Hematopoietic multipotent progenitor cell treated with erythropoietin and hydrocortisone succinate and interleukin-3 and kit ligand, for 6 days (in vitro differentiated cells): ENCODE data around the gene TNS2.
"Not testable (repeated sequence)": the region's sequence is repeated elsewhere in the genome, so short reads cannot be mapped to it uniquely, and the experiment has no call there.

Experiments
- DNase-seq: peaks from one replicate; pipeline ENCODE4 v3.0.0-alpha.2; 2015

The TNS2 gene

DNA sequence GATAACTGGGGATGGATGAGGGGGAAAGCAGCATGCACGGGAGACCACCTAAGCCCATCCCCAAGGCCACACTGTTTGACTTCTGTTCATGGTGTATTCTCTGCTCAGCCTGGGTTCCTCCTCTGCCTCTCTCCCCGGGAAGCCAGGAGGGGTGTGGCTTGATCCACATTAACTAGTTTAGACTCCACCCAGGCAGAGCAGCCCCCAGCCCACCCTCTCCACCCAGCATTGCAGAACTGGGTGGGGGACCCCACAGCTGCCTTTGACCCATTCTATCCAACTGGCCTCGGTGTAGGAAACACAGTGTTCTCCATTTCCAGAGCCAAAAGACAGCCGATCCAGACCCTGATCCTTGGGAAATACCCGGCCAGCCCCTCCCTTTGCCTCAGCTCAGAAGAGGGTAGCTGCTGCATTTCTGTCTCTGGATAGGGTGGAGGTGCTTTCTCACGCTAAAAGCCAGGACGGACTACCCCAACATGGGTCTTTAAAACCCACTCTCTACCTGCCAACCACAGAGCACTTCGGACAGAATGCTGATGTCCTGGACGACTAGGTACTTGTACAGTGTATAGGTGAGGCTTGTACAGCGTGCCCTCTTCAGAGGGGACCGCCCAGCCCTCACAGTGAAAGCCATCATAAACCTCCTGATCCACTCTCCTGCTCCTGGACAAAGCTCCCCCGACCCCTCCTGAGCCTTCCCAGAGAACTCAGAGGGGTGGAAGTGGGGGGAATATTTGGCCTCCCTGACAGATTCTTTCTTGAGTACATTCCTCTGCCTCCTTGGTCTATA lies 20.0 kb downstream of the TNS2 start:
- DNase-seq: no peak

DNA sequence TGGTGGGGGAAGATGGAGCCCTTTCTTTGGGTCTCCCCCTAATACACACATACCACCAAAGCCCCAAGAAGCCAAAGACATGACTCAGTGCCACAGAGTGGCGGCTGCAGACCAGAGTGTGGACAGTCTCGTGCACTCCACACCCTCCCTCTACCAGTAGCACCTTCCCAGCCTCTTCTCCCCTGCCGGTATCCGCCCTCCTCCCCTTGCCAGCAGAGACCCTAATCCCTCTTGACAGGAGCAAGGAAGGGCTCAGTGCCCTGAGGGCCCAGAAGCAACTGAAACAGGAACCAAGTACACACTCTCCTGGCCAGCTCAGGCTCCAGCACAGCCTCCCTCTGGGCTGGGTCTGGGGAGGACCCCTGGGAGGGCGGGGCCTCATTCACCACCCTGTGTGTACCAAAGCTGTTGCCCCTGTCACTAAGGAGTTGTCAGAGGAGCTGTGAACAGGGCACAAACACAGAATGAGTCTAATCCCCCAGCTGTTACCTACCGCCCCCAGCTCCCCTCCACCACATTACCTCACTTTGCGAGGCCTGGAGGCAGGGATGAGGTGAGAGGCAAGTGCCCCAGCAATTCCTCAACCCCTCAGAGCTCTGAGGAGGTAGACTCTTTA lies 21.1 kb downstream of the TNS2 start:
- no peak for DNase-seq

DNA sequence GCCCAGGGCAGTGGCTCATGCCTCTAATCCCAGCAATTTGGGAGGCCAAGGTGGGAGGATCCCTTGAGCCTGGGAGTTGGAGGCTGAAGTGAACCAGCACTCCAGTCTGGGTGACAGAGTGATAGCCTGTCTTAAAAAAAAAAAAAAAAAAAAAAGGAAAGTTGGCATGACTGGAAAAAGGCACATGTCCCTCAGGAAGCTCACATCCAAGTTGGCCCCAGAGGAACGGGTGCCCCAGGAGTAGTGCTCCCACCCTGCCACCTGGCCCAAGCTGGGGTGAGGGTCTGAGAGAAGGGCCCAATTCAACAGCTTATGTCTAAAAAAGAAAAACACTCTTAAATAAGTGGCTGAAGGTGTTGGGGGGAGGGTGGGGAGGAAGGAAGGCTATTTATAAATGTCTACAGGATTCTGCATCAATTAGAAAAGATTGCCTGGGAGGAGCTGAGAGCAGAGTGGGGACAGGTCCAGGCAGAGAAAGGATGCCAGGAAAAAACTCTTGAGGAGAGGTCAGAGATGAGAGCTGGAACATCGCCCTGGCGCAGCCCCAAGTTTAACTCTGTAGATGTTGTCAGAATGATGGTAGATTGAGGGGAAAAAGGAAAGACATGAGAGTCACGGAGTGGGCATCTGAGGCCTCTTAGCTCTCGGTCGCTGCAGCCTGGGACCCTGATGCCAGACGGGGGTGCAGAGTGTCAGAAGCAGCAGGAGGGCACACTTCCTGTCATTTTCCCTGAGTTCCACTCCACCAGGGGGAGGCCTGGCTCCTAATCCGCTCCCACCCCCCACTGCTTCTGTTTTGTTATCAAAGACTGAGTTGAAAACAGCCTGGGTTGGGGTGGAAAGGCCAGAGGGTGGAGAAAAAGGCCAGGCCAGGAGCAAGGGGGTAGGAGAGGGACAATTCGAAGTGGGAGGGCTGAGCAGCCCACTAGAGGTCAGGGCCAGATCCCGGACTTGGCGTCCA lies 22.0 kb downstream of the TNS2 start:
- no peak for DNase-seq

DNA sequence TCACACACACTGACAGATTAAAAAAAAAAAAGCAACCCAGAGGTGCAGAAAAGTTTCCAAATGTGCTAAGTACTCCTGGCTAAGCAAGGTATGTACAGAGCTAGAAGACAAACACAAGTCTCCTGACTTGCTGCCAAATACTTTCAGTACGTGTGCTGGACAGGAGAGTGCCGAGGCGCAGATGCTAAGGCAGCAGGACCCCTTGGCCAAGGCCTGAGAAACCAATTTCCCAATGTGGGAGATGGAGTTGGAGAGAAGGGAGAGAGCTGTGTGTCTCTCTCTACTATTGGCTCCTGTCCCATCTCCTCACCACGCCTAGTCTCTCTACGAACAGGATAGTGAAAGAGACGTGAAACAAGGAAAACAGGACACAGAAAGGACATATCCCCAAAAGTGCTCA lies 24.0 kb downstream of the TNS2 start:
- no peak for DNase-seq

DNA sequence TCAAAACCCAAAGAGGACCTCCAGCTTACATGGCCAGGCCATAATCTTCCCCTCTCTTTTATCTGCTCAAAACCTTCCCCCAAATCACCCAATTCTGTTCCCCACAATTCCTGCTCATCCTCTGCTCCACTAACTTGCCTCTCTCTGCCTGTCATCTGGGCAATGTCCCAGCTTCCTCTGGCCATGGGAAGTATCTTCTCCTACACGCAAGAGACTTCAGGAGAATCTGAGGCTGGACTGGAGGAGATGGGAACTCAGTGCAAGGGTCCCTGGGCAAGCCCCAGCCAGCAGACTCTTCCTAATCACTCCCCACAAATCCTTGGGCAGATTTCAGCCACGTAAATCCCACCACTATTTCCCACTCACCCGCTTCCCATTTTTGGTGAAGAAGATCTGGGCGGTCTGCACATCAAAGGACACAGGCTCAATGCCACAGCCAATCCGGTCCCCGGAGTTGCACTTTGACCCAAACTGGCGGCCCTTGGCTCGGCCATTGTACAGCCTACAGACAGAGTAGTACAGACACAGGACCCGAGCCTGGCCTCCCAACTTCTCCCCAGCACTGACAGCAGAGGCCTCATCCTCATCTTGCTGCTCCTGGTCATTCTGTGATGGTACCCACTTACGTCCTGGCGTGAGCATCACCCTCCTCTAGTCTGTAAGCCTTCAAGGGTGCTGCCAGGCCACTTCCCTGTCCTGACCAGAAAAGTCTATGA lies 24.6 kb downstream of the TNS2 start:
- DNase-seq: no peak

DNA sequence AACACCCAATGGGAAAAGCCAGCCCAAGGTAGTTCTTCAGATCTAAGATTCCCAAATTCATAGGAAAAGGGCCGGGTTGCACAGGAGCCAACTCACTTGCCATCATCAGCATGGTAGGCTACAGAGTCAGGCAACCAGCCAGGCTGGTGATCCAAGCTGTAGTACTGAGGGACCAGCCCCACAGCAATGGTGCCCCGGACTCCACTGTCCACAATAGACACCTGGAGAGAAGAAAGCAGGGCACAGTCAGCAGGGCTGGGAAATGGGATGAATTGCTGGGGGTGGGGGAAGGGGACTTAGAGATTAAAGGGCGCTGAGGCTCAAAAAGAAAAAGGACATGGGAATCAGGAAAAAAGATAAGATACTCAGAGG lies 25.1 kb downstream of the TNS2 start:
- no peak for DNase-seq

DNA sequence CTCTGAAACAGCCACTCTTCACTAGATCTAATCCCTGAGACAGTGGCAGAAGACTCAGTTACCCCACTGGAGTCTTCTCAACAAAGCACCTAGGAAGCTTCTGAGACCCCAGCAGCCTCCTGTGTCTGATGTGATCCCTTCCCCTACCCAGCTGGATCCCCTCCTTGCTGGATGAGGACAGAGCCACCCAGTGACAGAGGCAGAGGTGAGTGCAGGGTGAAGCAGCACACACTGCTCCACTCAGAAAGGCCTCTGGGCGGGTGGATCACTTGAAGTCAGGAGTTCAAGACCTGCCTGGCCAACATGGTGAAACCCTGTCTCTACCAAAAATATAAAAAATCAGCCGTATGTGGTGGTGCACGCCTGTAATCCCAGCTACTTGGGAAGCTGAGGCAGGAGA lies 26.6 kb downstream of the TNS2 start:
- no peak for DNase-seq

DNA sequence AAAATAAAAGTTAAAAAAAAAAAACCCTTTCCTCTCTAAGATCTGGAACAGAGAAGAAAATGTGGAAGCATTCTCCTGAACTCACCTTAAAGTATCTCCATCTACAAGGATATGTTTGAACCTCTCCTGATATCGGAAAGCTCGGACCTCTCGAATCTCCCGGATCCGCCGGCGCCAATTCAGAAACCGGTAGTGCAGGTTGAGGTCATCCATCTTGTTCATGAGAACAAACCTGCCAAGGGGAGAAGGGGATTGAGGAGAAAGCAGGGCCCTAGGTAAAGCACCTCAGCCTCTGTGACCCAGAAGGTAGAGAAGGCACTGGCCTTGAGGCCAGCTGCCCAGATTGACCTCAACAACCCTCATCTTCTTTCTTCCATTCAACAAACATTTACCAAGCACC lies 27.2 kb downstream of the TNS2 start:
- no peak for DNase-seq

DNA sequence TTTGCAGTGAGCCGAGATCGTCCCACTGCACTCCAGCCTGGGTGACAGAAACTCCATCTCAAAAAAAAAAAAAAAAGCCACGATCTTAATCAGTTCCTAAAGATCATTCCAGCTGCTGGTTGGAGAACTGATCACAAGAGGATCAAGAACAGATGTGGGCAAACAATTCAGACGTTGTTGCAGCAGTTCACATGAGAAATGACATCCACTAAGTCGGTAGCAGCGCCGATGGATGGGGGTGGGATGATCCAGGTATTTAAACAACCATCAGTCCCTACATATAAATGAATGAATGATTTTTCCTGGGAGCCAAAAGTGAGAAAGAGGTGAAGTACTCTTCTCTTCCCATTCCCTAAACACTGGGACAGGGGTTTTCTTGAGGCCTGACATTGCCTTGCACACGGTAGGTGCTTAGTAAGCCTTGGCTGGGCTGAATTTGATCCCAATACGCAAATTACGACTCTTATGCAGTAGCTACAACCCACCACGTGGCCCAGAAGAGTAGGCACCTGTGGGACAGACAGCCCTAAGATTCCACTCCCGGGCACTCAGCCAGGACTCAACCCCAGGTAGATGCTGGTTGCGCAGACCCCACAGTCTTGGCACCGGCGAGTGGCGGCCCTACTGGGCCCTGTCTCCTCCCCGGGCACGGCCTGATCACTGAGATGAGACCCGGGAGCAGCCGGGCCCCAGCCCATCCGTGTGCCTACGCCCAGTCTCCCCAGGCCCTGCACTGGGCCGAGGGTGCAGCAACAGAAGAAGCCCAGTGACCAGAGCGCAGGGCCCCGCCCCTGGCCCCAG lies 28.8 kb downstream of the TNS2 start:
- DNase-seq: peak; percentile 61

DNA sequence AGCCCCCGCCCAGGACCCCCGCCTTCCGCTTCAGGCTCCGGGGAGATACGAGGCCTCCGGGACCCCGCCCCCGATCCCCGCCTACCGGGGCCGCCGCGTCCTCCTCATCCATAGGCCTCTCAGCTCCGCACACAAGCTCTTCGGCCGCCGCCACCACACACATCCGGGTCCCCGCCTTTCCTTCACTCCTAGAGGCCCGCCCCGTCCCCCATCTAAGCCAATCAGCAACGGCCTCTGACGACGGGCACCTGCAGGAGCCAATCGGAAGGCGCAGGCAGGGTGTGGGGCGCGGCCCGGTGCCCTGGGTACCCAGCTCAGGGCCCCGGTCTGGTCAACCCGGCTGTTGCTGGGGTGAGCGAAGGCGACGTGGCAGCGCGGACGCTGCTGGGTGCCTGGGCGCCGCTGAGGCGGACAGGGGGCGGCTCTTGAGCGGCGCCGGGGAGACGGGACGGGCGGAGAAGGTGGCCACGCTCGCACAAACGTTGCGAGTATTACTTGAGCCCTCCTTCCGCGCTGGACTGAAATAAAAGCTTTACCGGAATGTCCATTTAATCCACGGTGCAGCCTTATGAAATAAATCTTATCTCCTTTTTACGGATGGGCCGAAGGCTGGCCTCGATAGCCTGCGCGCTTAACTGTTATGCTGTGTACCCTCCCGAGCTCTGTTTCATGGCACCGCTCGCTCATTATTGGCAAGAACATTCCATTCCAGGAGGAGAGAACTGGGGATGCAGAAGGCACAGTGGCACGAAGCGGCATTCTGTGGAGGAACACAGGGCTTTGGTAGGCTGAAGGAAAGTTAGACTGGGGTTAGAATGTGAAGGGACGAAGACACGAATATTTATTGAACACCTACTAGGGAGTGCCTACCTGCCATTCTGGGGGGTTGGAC lies 29.6 kb downstream of the TNS2 start, which contains the start of gene SPRYD3:
Gene SPRYD3, minus strand, starts transcription at position 165 of the 892 bp plus-strand sequence. Its CDS starts 57 bp downstream, at position 108.
- DNase-seq: peak; percentile 97

DNA sequence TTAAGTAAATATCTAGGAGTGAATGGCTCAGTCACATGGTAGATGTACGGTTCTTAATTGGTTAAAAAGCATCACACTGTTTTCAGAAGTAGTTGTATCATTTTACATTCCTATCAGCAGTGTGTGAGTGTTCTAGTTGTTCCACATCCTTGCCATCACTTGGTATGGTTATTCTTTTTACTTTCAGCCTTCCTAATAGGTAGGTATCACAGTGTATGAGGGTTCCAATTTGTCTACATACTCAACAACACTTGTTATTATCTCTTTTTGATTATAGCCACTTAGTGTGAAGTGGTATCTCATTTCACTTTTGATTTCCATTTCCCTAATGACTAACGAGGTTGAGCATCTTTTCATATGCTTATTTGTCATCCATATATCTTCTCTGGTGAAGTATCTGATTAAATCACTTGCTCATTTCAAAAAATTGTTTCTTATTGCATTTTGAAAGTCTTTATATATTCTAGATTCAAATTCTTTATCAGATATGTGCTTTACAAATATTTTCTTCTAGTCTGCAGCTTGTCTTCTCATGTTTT lies 32.8 kb downstream of the TNS2 start:
- DNase-seq: no peak

DNA sequence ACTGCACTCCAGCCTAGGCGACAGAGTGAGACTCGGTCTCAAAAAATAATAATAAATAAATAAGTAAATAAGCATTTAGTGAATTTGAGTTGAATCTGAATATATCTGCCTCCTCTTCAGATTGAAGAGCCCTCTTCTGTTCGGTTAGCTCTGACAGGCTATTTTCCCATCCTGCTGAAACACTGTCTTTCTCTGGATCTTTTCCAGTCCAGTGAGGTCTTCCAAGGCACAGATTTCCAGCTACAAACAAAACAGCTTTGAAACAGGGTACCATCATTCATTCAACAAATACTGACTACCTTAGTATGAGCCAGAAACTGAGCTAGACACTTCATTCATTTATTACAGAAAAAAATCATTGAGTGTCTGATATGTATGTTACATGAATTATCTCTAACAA lies 36.5 kb downstream of the TNS2 start:
- DNase-seq: no peak

DNA sequence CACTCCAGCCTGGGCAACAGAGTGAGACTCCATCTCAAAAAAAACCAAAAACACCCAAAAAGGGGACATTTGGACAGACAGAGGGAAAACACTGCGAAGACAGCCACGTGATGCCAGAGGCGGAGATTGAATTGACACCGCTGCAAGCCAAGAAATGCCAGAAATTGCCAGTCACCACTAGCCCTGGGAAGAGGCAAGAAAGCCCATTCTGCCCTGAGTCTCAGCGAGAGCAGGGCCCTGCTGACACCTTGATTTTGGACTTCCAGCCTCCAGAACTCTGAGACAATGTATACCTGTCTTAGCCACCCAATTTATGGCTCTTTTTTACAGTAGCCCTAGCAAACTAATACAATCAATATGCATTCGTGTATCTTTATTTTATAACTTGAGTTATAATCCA lies 40.2 kb downstream of the TNS2 start:
- DNase-seq: no peak

DNA sequence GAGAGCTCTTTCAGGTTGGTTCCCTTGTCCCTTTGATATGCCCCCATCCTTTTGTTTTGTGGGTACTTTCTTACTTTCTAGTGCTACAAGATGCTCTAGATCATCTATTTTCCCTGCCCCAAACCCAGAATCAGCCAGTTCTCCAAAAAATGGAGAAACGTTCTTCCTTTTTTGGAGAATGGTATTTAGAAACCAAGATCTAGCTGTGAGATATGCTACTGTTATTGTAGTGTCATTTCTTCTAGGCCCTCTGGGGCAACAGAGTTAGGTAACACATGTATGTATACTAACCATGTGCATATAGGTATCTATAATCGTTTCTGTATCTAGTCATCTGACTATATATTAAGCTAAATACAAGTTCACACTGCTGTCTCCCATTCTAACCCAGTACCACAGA lies 40.7 kb downstream of the TNS2 start:
- no peak for DNase-seq

DNA sequence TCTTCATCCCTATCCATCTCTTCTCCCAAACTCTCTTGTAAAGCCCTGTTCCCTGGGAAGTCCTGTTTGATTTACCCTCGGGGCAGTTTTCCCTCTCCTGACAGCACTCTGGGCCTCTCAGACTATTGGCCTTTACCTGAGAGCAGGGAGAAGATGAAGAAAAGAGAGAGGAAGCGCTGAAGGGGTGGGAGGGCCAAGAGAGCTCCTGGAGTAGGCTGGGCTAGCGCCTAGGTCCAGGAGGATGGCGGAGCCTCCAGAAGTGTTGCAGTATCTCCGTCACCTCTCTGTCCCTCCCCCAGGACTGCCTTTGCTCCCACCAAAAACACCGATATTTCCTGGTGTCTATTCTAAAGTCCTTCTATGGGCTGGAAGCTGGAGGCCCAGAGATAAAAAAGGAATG lies 41.9 kb downstream of the TNS2 start:
- no peak for DNase-seq

DNA sequence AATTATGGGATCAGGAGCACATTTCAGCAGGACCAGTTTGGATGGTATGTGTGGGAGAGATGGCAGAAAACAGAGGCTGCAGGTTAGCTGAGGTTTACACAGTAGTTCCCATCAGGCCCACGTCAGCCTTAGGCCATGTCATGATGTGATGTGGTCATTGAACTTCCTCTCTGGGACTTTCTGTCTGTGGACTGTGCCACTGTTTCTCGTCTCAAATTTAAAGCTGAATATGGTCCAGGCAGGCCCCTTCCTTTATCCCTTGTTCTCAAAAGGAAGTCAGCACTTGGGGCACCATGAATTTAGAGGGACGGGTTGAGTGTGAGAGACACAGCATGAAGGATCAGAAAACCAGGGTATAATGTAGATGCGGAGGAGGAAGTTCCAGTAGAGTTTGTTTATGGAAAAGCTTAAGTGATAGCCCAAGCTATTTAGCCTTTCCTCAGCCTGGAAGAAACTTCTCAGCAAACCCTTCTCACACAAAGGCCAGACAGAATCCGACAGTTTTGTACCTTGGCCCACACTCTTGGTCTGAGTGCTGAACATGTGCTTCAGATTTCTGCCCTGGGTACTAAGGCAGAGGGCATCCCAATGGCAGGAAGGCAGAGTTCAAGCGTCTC lies 44.0 kb downstream of the TNS2 start:
- peak; percentile 38 for DNase-seq

DNA sequence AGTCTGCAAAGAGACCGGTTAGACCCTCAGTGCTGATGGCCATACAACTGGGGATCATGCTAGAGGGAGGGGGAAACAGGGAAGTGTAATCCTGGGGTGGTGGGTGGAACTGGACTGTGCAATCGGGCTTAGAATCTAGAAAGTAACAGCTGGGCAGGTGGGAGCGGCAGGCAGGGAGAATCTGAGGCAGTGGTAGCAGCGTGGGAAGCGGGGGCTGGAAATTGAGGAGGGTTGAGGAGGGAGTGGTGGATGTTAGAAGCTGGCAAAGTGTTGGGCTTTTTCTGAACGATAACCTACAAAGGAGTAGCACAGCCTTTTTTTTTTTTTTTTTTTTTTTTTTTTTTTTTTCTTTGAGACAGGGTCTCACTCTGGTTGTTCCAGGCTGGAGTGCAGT lies 44.5 kb downstream of the TNS2 start:
- DNase-seq: no peak

DNA sequence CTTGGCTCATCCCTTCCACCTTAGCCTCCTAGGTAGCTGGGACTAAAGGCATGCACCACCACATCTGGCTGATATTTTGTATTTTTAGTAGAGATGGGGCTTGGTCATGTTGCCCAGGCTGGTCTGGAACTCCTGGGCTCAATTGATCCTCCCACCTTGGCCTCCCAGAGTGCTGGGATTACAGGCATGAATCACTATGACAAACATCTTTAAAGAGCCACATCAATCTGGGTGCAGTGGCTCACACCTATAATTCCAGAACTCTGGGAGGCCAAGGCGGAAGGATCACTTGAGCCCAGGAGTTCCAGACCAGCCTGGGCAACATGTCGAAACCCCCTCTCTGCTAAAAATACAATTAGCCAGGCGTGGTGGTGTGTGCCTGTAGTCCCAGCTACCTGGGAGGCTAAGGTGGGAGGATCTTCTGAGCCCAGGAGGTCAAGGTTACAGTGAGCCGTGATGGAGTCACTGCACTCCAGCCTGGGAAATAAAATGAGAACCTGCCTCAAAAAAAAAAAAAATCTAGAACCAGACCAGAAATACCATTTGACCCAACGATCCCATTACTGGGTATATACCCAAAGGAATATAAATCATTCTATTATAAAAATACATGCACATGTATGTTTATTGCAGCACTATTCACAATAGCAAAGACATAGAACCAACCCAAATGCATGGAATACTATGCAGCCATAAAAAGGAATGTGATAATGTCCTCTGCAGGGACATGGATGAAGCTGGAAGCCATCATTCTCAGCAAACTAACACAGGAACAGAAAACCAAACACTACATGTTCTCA lies 45.1 kb downstream of the TNS2 start:
- not testable (repeated sequence) for DNase-seq

DNA sequence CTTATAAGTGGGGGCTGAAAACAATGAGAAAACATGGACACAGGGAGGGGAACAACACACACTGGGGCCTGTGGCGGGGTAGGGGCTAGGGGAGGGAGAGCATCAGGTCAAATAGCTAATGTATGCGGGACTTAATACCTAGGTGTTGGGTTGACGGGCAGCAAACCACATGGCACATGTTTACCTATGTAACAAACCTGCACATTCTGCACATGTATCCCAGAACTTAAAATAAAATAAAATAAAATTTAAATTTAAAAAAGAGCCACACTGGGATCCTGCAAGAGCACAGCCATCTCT lies 45.7 kb downstream of the TNS2 start:
- DNase-seq: not testable (repeated sequence)
